ENCODE measurements around the gene KIF2C.

DNA sequence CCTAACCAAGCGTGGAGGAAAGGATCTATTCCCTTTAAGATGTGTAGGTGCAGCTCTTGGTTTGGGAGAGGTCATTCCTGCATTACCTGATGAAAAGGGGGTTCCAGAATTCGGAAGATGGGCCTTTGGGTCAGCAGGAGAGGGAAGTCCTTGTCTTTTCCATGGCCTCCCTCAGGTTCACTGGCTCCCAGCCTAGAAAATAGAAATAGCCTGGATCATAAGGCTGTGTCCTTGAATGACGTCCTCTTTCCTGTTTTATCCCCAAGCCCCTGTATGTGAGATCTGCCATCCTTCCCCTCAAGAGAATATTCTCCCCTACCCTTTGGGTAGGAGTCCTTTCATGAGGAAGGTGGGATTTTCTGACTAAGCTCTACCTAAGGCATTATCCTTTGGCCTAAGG lies 21.2 kb downstream of the KIF2C start:
- TF ChIP-seq YY1 (IDR thresholded peaks at IDR 0.05; ENCODE audit: insufficient read depth, insufficient read length) (no peak), ZNF274 (IDR thresholded peaks at IDR 0.05; ENCODE audit: low read depth, low read length) (no peak), SUZ12 (IDR thresholded peaks at IDR 0.05; ENCODE audit: extremely low read depth, insufficient read depth, insufficient read length) (no peak)

Data from NT2/D1 (cell line).